SHP77 treated with DMSO at 0.1 percent for 48 hours (cell line): ENCODE measurements around the gene ZAR1.
"Not testable (repeated sequence)": the region's sequence is repeated elsewhere in the genome, so short reads cannot be mapped to it uniquely, and the experiment has no call there.

Source experiments
- DNase-seq: peaks from one replicate; lab custom pipeline; 2025; lab: John Stamatoyannopoulos, UW

The ZAR1 gene, protein sequence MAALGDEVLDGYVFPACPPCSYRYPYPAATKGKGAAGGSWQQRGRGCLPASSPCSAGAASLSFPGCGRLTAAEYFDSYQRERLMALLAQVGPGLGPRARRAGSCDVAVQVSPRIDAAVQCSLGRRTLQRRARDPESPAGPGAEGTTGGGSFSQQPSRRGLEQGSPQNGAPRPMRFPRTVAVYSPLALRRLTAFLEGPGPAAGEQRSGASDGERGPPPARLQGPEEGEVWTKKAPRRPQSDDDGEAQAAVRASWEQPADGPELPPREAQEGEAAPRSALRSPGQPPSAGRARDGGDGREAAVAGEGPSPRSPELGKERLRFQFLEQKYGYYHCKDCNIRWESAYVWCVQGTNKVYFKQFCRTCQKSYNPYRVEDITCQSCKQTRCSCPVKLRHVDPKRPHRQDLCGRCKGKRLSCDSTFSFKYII

GRCh38 chr4:48490012-48490679 is at the start of gene ZAR1:
ZAR1 (plus strand) TSS chr4:48490252; CDS start chr4:48490292, 40 bp downstream.
- no peak for DNase-seq

- not testable (repeated sequence) for DNase-seq
Observed at GRCh38 chr4:48440914-48441313, 49.1 kb upstream of the ZAR1 start.

- DNase-seq = no peak
Observed at GRCh38 chr4:48445704-48446103, 44.3 kb upstream of the ZAR1 start.

GRCh38 chr4:48446642-48447041 is 43.4 kb upstream of the ZAR1 start:
- no peak for DNase-seq

DNA sequence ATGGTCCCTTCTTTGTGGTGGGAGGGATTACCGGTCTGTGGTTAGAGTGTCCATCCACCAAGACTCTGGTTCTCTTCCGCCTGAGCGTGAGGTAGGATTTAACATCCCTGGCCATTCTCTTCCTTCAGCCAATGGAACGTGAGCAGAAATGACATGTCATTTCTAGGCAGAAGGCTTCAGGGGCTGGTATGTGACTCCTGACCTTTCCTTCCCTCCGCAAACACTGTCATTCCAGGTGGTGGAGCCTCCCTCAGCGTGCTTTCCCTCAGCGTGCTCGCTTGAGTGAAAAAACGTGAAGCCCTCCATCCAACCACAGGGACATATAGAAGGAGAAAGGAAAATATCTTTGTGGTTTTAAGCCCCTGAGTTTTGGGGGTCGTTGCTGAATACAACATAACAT is 40.9 kb upstream of the ZAR1 start:
- DNase-seq = no peak

- no peak for DNase-seq
Observed at GRCh38 chr4:48450740-48451139, 39.3 kb upstream of the ZAR1 start.

GRCh38 chr4:48451656-48452055 is 38.4 kb upstream of the ZAR1 start:
- DNase-seq = not testable (repeated sequence)

- no peak for DNase-seq
Observed at GRCh38 chr4:48454591-48454990, 35.5 kb upstream of the ZAR1 start.

DNA sequence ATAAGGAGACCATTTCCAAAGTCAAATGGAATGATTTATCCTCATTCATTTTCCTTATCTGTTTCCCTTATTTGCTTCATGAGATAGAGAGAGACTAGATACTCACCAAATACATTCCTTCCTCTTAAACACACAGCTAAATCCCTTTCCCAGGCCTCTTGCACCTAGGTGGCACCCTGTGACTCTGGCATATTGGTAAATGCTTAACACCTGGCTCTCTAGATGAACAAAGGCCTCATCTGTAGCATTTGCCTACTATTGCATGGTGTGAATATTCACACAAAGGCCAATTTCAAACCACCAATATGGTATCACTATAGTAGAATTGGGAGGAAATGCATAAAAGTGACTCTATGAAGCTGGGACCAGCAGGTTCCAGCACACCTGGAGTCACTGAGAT is 29.1 kb upstream of the ZAR1 start:
- DNase-seq = no peak

GRCh38 chr4:48462363-48462762 is 27.7 kb upstream of the ZAR1 start:
- DNase-seq = no peak

DNA sequence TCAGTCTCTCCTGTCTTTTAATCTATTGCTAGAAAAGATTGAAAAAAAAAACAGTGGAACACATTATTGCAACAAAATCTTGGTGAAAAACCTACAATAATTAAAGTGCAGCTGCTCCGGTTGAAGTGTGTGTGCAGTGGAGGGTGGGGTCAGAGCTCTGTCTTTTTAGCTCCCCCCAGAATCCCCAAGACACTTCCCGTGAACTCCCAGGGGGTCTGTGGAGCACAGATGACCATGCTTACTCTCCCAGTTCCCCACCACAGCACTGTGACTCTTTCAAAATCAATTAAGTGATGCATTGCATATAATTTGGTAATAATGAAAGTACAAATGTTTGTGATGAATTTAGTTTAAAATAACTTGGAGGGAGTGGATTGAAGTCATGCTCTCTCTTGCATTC is 22.6 kb upstream of the ZAR1 start:
- DNase-seq = no peak

GRCh38 chr4:48467891-48468290 is 22.2 kb upstream of the ZAR1 start:
- DNase-seq = no peak

DNA sequence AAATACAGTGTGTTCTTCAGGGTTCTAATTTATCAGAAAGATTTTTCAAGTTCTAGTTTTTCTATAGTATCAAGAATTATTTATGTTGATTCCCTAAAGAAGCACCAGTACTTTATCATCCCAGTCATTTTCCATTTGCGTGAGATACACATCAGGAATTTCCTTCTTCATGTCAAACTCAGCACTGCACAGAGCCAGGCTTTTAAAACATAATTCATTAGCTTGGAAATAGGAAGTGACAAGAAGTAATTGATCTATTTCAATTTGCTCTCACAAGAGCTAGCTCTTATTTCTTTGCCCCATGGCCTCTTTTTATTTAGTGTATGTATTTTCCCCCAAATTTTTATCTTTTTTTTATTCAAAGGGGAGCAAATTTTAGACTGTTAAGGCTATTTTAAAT is 19.9 kb upstream of the ZAR1 start:
- no peak for DNase-seq

DNA sequence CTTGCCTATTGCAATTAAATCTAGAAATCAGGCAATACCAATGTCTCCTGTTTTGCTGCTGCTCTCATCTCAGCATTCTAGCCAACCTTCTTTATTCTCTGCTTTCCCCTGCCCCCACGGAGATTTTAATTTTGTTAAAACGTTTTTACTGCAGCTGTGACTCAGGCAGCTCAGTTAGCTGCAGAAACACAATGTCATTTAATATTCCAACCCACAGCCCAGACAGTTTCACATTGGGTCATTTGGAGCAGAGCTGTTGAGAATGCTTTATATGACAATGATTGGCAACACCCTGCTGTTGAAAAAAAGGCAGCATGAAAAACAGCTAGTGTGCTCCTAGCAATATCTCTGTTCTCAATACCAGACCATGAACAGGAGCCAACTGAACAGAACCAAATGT is 19.5 kb upstream of the ZAR1 start:
- no peak for DNase-seq

DNA sequence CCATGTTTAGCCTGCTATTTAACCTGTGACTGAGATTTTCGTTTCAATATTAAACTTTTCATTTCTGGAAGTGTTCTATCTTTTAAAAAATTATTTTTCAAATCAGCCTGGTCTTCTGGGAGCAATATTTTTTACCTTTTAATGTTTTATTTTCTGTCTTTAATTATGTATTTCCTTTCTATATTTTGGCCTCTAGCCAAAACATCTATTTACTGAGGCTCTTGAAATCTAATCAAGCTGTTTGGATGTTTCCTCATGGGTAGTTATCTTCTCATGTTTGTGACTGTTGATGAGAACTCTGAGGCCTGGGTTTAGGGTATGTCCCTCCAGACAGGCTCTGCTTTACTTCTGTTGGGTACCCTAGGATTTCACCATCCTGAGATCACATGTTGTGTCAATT is 17.3 kb upstream of the ZAR1 start:
- DNase-seq = no peak

DNA sequence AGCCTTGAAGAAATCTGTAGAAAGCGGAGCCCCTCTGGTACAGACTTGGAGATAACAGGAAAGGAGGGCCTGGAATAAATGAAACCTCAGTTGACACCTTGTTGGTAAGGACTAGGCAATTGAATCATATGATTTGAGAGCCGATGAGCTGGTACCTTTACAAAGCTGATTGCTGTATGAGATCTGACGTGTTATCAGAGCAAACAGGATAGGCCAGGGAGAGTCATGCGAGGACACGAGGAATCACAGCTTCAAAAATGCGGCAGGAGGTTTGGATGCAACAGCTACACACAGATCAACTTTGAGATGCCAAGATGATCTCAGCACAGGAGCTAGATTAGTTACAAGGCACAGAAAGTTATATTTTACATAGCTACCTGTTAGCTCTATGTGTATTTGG is 14.3 kb upstream of the ZAR1 start:
- DNase-seq = no peak

- DNase-seq = no peak
Observed at GRCh38 chr4:48478273-48478672, 11.8 kb upstream of the ZAR1 start.

GRCh38 chr4:48481581-48481980 is 8.5 kb upstream of the ZAR1 start:
- DNase-seq = no peak

DNA sequence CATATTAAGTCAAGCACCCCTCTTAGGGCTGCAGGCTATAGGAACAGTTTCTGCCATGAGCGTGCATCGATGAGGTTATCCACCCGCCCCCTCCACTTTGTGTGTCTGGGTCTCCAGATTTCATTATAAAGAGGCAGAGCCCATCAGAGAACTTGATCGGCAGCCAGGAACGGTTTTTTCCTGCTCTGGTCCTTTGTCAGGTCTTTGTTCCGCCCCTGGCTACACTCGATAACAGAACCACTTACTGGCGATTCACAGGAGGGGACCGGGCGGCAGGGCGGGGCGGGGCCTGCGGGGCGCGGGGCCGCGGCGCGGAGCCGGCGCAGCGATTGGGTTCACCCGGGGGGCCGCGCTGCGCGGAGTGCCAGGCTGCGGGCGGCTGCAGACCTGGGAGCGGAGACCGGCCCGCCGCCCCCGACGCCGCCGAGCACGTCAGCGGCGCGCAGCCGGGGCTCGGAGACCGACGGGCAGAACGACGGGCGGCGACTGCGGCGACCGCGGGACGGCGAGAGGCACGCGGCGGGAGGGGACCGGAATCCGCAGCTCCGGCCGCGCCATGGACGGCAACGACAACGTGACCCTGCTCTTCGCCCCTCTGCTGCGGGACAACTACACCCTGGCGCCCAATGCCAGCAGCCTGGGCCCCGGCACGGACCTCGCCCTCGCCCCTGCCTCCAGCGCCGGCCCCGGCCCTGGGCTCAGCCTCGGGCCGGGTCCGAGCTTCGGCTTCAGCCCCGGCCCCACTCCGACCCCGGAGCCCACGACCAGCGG is 6.9 kb upstream of the ZAR1 start, which contains the start of gene SLC10A4:
Gene SLC10A4, plus strand, starts transcription at position 338 of the 771 bp plus-strand sequence. Its CDS starts 219 bp downstream, at position 557.
- DNase-seq = no peak

DNA sequence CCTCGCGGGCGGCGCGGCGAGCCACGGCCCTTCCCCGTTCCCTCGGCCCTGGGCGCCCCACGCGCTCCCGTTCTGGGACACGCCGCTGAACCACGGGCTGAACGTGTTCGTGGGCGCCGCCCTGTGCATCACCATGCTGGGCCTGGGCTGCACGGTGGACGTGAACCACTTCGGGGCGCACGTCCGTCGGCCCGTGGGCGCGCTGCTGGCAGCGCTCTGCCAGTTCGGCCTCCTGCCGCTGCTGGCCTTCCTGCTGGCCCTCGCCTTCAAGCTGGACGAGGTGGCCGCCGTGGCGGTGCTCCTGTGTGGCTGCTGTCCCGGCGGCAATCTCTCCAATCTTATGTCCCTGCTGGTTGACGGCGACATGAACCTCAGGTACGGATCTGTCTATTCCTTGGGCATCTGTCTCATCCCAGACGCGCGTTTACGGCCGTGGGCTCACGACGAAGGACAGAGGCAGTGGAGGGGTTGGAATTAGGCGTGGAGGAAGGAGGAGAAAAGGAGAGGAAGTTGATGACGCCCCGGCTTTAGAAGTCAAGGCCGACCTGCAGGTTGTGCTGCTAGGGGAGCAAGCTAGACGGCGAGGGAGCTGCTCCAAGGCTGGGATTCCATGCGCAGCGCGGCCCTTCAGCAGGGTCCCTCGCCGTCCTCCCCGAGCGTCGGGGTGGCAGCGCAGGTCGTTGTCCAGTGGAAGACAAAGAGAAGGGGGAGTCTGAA is 6.1 kb upstream of the ZAR1 start:
- DNase-seq = no peak

- no peak for DNase-seq
Observed at GRCh38 chr4:48484494-48485168, 5.4 kb upstream of the ZAR1 start.

DNA sequence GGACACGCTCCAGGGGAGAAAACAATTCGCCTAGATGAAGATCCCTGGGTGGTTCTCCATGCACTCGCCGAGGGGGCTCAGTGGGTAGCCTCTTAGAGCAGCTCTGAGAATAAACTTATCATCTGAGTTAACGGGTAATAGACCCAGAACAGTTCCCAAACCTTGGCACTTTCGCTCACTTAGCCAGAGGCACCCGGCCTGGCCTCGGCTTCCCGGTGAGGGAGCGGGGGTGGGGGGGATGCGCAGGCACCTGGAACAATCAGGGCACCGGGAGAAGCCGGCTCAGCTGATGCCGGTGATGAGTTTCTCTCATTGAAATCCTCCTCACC is 405 bp upstream of the ZAR1 start:
- DNase-seq = no peak
